Activated naive CD8-positive, alpha-beta T cell treated with anti-CD3 and anti-CD28 coated beads, Interleukin-2, amount 50 U/mL, for 16 hours (primary cell): ENCODE data around the gene IGSF21.

Experiments used
- DNase-seq: peaks from one replicate; pipeline ENCODE4 v3.0.0-alpha.2; 2020; ENCODE audit warnings: low read depth, low spot score

IGSF21 gene

GRCh38 chr1:18294437-18295176 lies 187.0 kb downstream of the IGSF21 start:
- no peak for DNase-seq

GRCh38 chr1:18297896-18298648 lies 190.5 kb downstream of the IGSF21 start:
- DNase-seq = no peak

- no peak for DNase-seq
These were observed 192.1 kb downstream of the IGSF21 start for GRCh38 chr1:18299441-18300338.

GRCh38 chr1:18300376-18300775 lies 192.8 kb downstream of the IGSF21 start:
- DNase-seq = no peak

GRCh38 chr1:18302788-18303413 lies 195.3 kb downstream of the IGSF21 start:
- DNase-seq = no peak

- no peak for DNase-seq
These were observed 196.7 kb downstream of the IGSF21 start for GRCh38 chr1:18304151-18304869.

GRCh38 chr1:18305182-18305795 lies 197.7 kb downstream of the IGSF21 start:
- DNase-seq = no peak

- DNase-seq = no peak
These were observed 199.8 kb downstream of the IGSF21 start for GRCh38 chr1:18307329-18307898.

- no peak for DNase-seq
These were observed 202.1 kb downstream of the IGSF21 start for GRCh38 chr1:18309552-18310155.

GRCh38 chr1:18312961-18313360 lies 205.4 kb downstream of the IGSF21 start:
- DNase-seq = no peak

- DNase-seq = no peak
These were observed 205.9 kb downstream of the IGSF21 start for GRCh38 chr1:18313523-18313922.

GRCh38 chr1:18314399-18314798 lies 206.8 kb downstream of the IGSF21 start:
- DNase-seq = no peak

GRCh38 chr1:18315449-18315848 lies 207.9 kb downstream of the IGSF21 start:
- DNase-seq = no peak

GRCh38 chr1:18316764-18317163 lies 209.2 kb downstream of the IGSF21 start:
- no peak for DNase-seq

- no peak for DNase-seq
These were observed 211.5 kb downstream of the IGSF21 start for GRCh38 chr1:18319099-18319498.

GRCh38 chr1:18320051-18320450 lies 212.5 kb downstream of the IGSF21 start:
- no peak for DNase-seq

- no peak for DNase-seq
These were observed 214.9 kb downstream of the IGSF21 start for GRCh38 chr1:18322368-18323032.

- DNase-seq = no peak
These were observed 215.7 kb downstream of the IGSF21 start for GRCh38 chr1:18323259-18323658.

- DNase-seq = no peak
These were observed 216.6 kb downstream of the IGSF21 start for GRCh38 chr1:18324246-18324645.
